ENCODE data around the gene CSRNP3.

DNA sequence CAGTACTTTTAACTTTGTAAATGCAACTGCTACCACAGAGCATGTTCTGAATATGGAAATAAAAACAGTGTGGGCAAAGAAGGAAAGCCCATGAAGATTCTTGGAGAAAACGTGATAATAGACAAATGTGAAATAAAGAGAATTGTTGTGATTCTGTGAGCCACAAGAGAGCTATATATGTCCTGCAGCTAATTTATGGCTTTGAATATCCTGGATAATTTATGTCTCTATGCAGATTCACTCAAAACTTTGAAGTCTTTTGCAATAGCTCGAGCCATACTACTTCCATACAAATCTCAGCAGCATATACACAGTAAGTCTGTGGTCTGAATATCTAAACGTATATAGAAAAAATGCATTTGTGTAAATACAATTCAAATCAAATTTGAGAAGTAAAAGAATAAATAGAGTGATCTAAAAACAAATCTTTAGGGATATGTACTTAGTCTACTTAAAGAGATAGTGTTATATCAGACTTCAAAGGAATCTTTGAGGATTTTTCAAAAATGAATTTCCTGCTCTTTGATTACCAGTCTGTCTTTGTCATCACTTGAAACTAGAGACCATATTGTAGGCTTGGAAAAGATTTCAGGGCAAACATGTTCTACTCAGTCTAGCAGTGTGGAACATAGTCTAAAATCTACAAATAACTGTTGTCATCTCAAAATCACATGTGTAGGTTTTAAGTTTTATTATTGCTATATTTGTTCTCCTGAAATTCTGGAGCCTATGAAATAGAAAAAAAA, 107.1 kb downstream of the CSRNP3 start:
- TF ChIP-seq, protein P1, sequence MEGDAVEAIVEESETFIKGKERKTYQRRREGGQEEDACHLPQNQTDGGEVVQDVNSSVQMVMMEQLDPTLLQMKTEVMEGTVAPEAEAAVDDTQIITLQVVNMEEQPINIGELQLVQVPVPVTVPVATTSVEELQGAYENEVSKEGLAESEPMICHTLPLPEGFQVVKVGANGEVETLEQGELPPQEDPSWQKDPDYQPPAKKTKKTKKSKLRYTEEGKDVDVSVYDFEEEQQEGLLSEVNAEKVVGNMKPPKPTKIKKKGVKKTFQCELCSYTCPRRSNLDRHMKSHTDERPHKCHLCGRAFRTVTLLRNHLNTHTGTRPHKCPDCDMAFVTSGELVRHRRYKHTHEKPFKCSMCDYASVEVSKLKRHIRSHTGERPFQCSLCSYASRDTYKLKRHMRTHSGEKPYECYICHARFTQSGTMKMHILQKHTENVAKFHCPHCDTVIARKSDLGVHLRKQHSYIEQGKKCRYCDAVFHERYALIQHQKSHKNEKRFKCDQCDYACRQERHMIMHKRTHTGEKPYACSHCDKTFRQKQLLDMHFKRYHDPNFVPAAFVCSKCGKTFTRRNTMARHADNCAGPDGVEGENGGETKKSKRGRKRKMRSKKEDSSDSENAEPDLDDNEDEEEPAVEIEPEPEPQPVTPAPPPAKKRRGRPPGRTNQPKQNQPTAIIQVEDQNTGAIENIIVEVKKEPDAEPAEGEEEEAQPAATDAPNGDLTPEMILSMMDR (IDR thresholded peaks at IDR 0.05) = no peak
- TF ChIP-seq POLR2A (IDR thresholded peaks at IDR 0.05) = no peak
